IPS DF 6.9 (cell line): ENCODE measurements around the gene RPL31.

Experiments used
- DNase-seq: peaks from one replicate; pipeline ENCODE4 v3.0.0-alpha.2; 2013; ENCODE audit warnings: low read depth, low spot score
- H3K27ac ChIP-seq: one replicate; pipeline ENCODE4 v1.5.1; 2013; ENCODE audit warnings: low read length, control low read depth
- H3K27me3 ChIP-seq: 2 replicates; pipeline ENCODE4 v1.6.1; 2013; ENCODE audit warnings: mild to moderate bottlenecking, low read length; ENCODE audit not compliant: control insufficient read depth, insufficient read depth
- H3K36me3 ChIP-seq: 2 replicates; pipeline ENCODE4 v1.6.1; 2013; ENCODE audit warnings: low read length; ENCODE audit not compliant: control insufficient read depth, insufficient read depth
- H3K4me1 ChIP-seq: 2 replicates; pipeline ENCODE4 v1.6.1; 2013; ENCODE audit warnings: low read length; ENCODE audit not compliant: control insufficient read depth, insufficient read depth
- H3K4me3 ChIP-seq: 2 replicates; pipeline ENCODE4 v1.5.1; 2013; ENCODE audit warnings: mild to moderate bottlenecking, low read length
- H3K9me3 ChIP-seq: 2 replicates; pipeline ENCODE4 v1.6.1; 2013; ENCODE audit warnings: low read length, inconsistent platforms; ENCODE audit not compliant: control insufficient read depth, insufficient read depth
- WGBS: extraction: QIAGEN DNeasy Blood & Tissue Kit; methylation state at CpG from one replicate; pipeline ENCODE4 v1.1.7; 2013; ENCODE audit warnings: mixed read lengths, missing lambda C conversion rate; ENCODE audit not compliant: insufficient read length, insufficient coverage; 5-methylcytosine and 5-hydroxymethylcytosine counted together

The RPL31 gene

GRCh38 chr2:101026253-101026701, 24.2 kb downstream of the RPL31 start:
- Histone ChIP-seq H3K27ac (no peak overlapping the region), H3K36me3 (0 out of 2 replicates have a peak, but pooled peaks cover 7% of the 10 kb centered on the region), H3K9me3 (no peaks in the 10 kb centered on the region), H3K4me1 (peaks cover 4% of the 10 kb centered on the region), H3K4me3 (no peak overlapping the region), H3K27me3 (no peaks in the 10 kb centered on the region)
- no peak for DNase-seq
- no CpG with 5 or more reads among the region's 9 CpGs for WGBS

- WGBS: no CpG with 5 or more reads among the region's 15 CpGs
- peaks cover 4% of the 10 kb centered on the region for H3K4me1 ChIP-seq
- no peaks in the 10 kb centered on the region for H3K27me3 ChIP-seq
- no peak overlapping the region for H3K4me3 ChIP-seq
- peaks cover 7% of the 10 kb centered on the region; the same call in 1 of the 2 replicates for H3K36me3 ChIP-seq
- H3K9me3 ChIP-seq: no peaks in the 10 kb centered on the region
- no peak for DNase-seq
- H3K27ac ChIP-seq: no peak overlapping the region
These were observed 24.9 kb downstream of the RPL31 start for GRCh38 chr2:101026923-101027469.

GRCh38 chr2:101027852-101028251, 25.8 kb downstream of the RPL31 start:
- no CpG with 5 or more reads among the region's 8 CpGs for WGBS
- Histone ChIP-seq H3K27ac (no peak overlapping the region), H3K36me3 (peaks cover 4% of the 10 kb centered on the region; the same call in 1 of the 2 replicates), H3K4me1 (peaks cover 4% of the 10 kb centered on the region), H3K27me3 (no peaks in the 10 kb centered on the region), H3K4me3 (no peak overlapping the region), H3K9me3 (no peaks in the 10 kb centered on the region)
- no peak for DNase-seq

- no peak for DNase-seq
- Histone ChIP-seq H3K9me3 (no peaks in the 10 kb centered on the region), H3K4me3 (no peak overlapping the region), H3K36me3 (peaks cover 4% of the 10 kb centered on the region; the same call in 1 of the 2 replicates), H3K4me1 (peaks cover 4% of the 10 kb centered on the region), H3K27me3 (no peaks in the 10 kb centered on the region), H3K27ac (no peak overlapping the region)
- no CpG with 5 or more reads among the region's 10 CpGs for WGBS
These were observed 28.9 kb downstream of the RPL31 start for GRCh38 chr2:101030866-101031554.

- no CpG with 5 or more reads among the region's 15 CpGs for WGBS
- no peak for DNase-seq
- Histone ChIP-seq H3K4me1 (no peaks in the 10 kb centered on the region; the same call in 1 of the 2 replicates), H3K27me3 (no peaks in the 10 kb centered on the region), H3K27ac (no peak overlapping the region), H3K4me3 (no peak overlapping the region), H3K36me3 (peaks cover 4% of the 10 kb centered on the region; the same call in 1 of the 2 replicates), H3K9me3 (no peaks in the 10 kb centered on the region)
These were observed 30.1 kb downstream of the RPL31 start for GRCh38 chr2:101032084-101032776.

GRCh38 chr2:101036562-101036961, 34.5 kb downstream of the RPL31 start:
- Histone ChIP-seq H3K27ac (no peak overlapping the region), H3K27me3 (no peaks in the 10 kb centered on the region), H3K9me3 (no peaks in the 10 kb centered on the region), H3K36me3 (peaks cover 3% of the 10 kb centered on the region), H3K4me3 (no peak overlapping the region), H3K4me1 (no peaks in the 10 kb centered on the region)
- DNase-seq: no peak
- WGBS: no CpG with 5 or more reads among the region's 2 CpGs

GRCh38 chr2:101037161-101037755, 35.2 kb downstream of the RPL31 start:
- no peaks in the 10 kb centered on the region for H3K27me3 ChIP-seq
- no CpG with 5 or more reads among the region's 19 CpGs for WGBS
- DNase-seq: no peak
- H3K36me3 ChIP-seq: peaks cover 3% of the 10 kb centered on the region
- H3K4me1 ChIP-seq: no peaks in the 10 kb centered on the region
- no peaks in the 10 kb centered on the region for H3K9me3 ChIP-seq
- H3K27ac ChIP-seq: no peak overlapping the region
- H3K4me3 ChIP-seq: no peak overlapping the region

- no peak overlapping the region for H3K4me3 ChIP-seq
- no peaks in the 10 kb centered on the region for H3K27me3 ChIP-seq
- no peaks in the 10 kb centered on the region for H3K9me3 ChIP-seq
- no peak overlapping the region for H3K27ac ChIP-seq
- H3K36me3 ChIP-seq: peaks cover 3% of the 10 kb centered on the region
- H3K4me1 ChIP-seq: no peaks in the 10 kb centered on the region
- WGBS: no CpG with 5 or more reads among the region's 21 CpGs
- peak; percentile 27 for DNase-seq
These were observed 36.6 kb downstream of the RPL31 start for GRCh38 chr2:101038455-101039255.

GRCh38 chr2:101040072-101040471, 38.0 kb downstream of the RPL31 start:
- no peak for DNase-seq
- H3K27me3 ChIP-seq: no peaks in the 10 kb centered on the region
- H3K36me3 ChIP-seq: peaks cover 3% of the 10 kb centered on the region
- no peak overlapping the region for H3K27ac ChIP-seq
- H3K9me3 ChIP-seq: no peaks in the 10 kb centered on the region
- no peak overlapping the region for H3K4me3 ChIP-seq
- no peaks in the 10 kb centered on the region for H3K4me1 ChIP-seq
- no CpG with 5 or more reads among the region's 13 CpGs for WGBS

- H3K9me3 ChIP-seq: no peaks in the 10 kb centered on the region
- DNase-seq: no peak
- H3K27me3 ChIP-seq: no peaks in the 10 kb centered on the region
- WGBS: no CpG with 5 or more reads among the region's 6 CpGs
- no peak overlapping the region for H3K4me3 ChIP-seq
- H3K27ac ChIP-seq: no peak overlapping the region
- no peaks in the 10 kb centered on the region for H3K4me1 ChIP-seq
- peaks cover 3% of the 10 kb centered on the region for H3K36me3 ChIP-seq
These were observed 38.7 kb downstream of the RPL31 start for GRCh38 chr2:101040761-101041160.
